GM10266 (cell line): ENCODE measurements around the gene MMP7.

ENCODE experiments used
- DNase-seq: peaks from one replicate; pipeline ENCODE4 v3.0.0; 2012; ENCODE audit errors: extremely low spot score
- CTCF ChIP-seq: IDR thresholded peaks from 2 replicates; pipeline ENCODE4 v1.5.1; 2012; ENCODE audit warnings: mild to moderate bottlenecking, low read depth; ENCODE audit not compliant: control insufficient read depth, insufficient read depth; ENCODE audit errors: missing control alignments

Gene MMP7

GRCh38 chr11:102487214-102487613 is 43.3 kb downstream of the MMP7 start:
- no peak for TF ChIP-seq CTCF
- DNase-seq, result no peak

GRCh38 chr11:102486584-102486983 is 44.0 kb downstream of the MMP7 start:
- TF ChIP-seq CTCF, result no peak
- DNase-seq, result no peak

GRCh38 chr11:102485095-102485722 is 45.3 kb downstream of the MMP7 start:
- DNase-seq, result no peak
- no peak for TF ChIP-seq CTCF

GRCh38 chr11:102482433-102482832 is 48.1 kb downstream of the MMP7 start:
- no peak for DNase-seq
- no peak for TF ChIP-seq CTCF

- no peak for DNase-seq
- TF ChIP-seq CTCF, result no peak
Measured at GRCh38 chr11:102479733-102480132, 50.8 kb downstream of the MMP7 start.

GRCh38 chr11:102478673-102479299 is 51.8 kb downstream of the MMP7 start:
- no peak for DNase-seq

More at GRCh38 chr11:102478673-102479299, 51.8 kb downstream of the MMP7 start:
- TF ChIP-seq CTCF, result no peak
